GM21390 (cell line): Measurements from ENCODE around the gene MAD1L1.
"Not testable (repeated sequence)": the region's sequence is repeated elsewhere in the genome, so short reads cannot be mapped to it uniquely, and the experiment has no call there.

Experiments
- ATAC-seq: cut with Tn5 transposase; IDR thresholded peaks from one replicate; pipeline ENCODE4 v1.9.1; 2021; ENCODE audit not compliant: unreplicated experiment

MAD1L1 gene

GRCh38 chr7:1837696-1838543 is 394.8 kb downstream of the MAD1L1 start:
- ATAC-seq, result not testable (repeated sequence)

GRCh38 chr7:1831933-1832535 is 400.7 kb downstream of the MAD1L1 start:
- not testable (repeated sequence) for ATAC-seq

GRCh38 chr7:1831471-1831870 is 401.3 kb downstream of the MAD1L1 start:
- not testable (repeated sequence) for ATAC-seq

GRCh38 chr7:1829668-1830067 is 403.1 kb downstream of the MAD1L1 start:
- not testable (repeated sequence) for ATAC-seq

GRCh38 chr7:1829111-1829510 is 403.6 kb downstream of the MAD1L1 start:
- no peak for ATAC-seq

GRCh38 chr7:1828170-1828569 is 404.6 kb downstream of the MAD1L1 start:
- not testable (repeated sequence) for ATAC-seq

- ATAC-seq, result not testable (repeated sequence)
These were observed 405.2 kb downstream of the MAD1L1 start for GRCh38 chr7:1827521-1827981.

GRCh38 chr7:1826931-1827330 is 405.8 kb downstream of the MAD1L1 start:
- not testable (repeated sequence) for ATAC-seq

GRCh38 chr7:1825897-1826741 is 406.6 kb downstream of the MAD1L1 start:
- no peak for ATAC-seq

GRCh38 chr7:1825647-1825896 is 407.2 kb downstream of the MAD1L1 start:
- not testable (repeated sequence) for ATAC-seq

GRCh38 chr7:1824882-1825646 is 407.7 kb downstream of the MAD1L1 start:
- ATAC-seq, result not testable (repeated sequence)

- ATAC-seq, result not testable (repeated sequence)
These were observed 408.4 kb downstream of the MAD1L1 start for GRCh38 chr7:1824151-1824881.

GRCh38 chr7:1823376-1824150 is 409.2 kb downstream of the MAD1L1 start:
- no peak for ATAC-seq

- ATAC-seq, result no peak
These were observed 413.4 kb downstream of the MAD1L1 start for GRCh38 chr7:1819259-1819841.

GRCh38 chr7:1818575-1819258 is 414.0 kb downstream of the MAD1L1 start:
- no peak for ATAC-seq

- ATAC-seq, result no peak
These were observed 415.6 kb downstream of the MAD1L1 start for GRCh38 chr7:1817061-1817712.

GRCh38 chr7:1816451-1816850 is 416.3 kb downstream of the MAD1L1 start:
- ATAC-seq, result not testable (repeated sequence)
